ENCODE data around the gene TAF6L.
"Not testable (repeated sequence)": the region's sequence is repeated elsewhere in the genome, so short reads cannot be mapped to it uniquely, and the experiment has no call there.

The TAF6L gene

GRCh38 chr11:62757846-62758788, 13.1 kb upstream of the TAF6L start:
- DNase-seq, result no peak

GRCh38 chr11:62760867-62761227, 10.3 kb upstream of the TAF6L start:
- DNase-seq, result not testable (repeated sequence)

DNA sequence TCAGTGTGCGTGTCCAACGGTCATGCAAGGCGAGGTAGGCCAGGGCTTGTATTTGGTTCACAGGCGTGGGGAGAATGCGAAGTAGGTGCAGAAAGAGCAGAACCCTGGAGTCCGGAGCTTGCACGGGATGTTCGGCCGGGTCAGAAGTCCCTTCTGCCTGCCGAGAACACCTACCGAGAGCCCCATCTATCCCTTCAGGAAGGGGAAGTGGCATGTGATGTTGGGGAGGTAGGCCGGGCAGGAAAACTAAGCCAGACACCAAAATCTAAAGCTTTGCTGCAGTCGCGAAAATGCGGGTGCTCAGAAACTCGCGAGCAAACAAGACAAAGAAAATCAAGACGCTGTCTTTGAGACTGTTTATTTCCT, 435 bp upstream of the TAF6L start:
- no peak for DNase-seq

DNA sequence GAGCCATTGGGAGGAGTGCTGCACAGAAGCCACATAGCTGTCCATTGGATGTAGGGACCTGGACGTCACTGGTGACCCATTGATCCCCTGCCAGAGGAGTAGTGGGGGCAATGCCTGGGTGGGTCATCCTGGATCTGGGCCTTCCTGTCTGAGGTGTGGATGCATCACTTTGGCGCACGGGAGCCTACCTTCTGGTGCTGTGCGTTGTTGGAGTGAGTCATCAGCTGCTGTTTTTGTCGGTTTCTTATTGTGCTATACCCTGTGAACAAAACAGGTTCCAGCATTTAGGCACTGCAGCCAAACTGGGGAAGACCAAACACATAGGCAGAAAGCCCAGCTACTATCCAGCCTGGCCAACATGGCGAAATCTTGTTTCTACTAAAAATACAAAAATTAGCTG, 3.2 kb downstream of the TAF6L start:
- DNase-seq, result no peak

- DNase-seq, result no peak
These were observed 4.5 kb downstream of the TAF6L start for GRCh38 chr11:62775646-62776045.

- DNase-seq, result no peak
These were observed 6.2 kb downstream of the TAF6L start for GRCh38 chr11:62777389-62777788.

GRCh38 chr11:62778441-62778840, 7.2 kb downstream of the TAF6L start:
- DNase-seq, result no peak

- DNase-seq, result no peak
These were observed 11.6 kb downstream of the TAF6L start for GRCh38 chr11:62782753-62783152.

DNA sequence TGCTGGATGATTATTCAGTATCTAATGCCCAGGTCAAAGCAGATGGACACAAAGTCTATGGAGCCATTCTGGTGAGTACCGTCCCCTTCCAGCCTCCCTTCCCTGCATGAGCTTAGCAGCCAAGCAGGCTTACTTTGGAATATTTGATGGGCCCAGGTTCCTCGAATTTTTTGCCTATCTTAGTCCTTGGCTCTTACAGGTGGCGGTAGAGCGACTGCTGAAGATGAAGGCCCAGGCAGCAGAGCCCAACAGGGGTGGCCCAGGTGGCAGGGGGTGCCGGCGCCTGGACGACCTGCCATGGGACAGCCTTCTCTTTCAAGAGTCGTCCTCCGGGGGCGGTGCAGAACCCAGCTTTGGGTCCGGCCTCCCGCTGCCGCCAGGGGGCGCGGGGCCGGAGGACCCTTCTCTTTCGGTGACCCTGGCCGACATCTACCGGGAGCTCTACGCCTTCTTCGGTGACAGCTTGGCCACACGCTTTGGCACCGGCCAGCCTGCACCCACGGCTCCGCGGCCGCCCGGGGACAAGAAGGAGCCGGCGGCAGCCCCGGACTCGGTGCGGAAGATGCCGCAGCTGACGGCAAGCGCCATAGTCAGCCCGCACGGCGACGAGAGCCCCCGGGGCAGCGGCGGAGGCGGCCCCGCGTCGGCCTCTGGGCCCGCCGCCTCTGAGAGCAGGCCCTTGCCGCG, 15.3 kb downstream of the TAF6L start:
- DNase-seq, result peak; percentile 79

GRCh38 chr11:62787005-62787759, 16.0 kb downstream of the TAF6L start, which contains the start of gene TMEM179B:
TMEM179B (plus strand) TSS chr11:62787402; CDS start chr11:62787432, 30 bp downstream.
- peak; percentile 98 for DNase-seq

- DNase-seq, result no peak
These were observed 17.8 kb downstream of the TAF6L start for GRCh38 chr11:62788991-62789390.

DNA sequence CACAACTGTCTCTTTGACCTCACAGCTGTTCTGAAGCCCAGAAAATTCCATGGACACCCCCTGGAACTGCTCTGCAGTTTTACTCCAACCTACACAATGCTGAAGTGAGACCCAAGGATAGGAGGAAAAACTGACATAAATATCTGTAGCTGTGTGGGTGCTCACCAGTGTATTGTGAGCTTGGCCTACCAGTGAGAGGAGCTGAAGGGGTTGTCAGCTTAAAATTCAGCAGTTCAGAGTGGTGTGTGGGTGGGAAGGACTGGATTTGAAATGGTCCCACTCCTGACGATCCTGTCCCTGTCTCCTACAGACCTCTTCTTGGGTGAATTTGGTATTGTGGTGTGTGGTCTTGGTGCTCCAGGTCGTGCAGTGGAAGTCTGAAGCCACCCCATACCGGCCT, 18.4 kb downstream of the TAF6L start:
- DNase-seq, result no peak

- DNase-seq, result peak; percentile 87
These were observed 20.5 kb downstream of the TAF6L start, which contains the start of gene TMEM223 for GRCh38 chr11:62791501-62792201. TMEM223 (minus strand) TSS chr11:62792006; CDS start chr11:62791994, 12 bp downstream.

GRCh38 chr11:62792202-62792575, 21.0 kb downstream of the TAF6L start:
- DNase-seq, result peak; percentile 25

GRCh38 chr11:62794201-62794775, 23.1 kb downstream of the TAF6L start:
- DNase-seq, result no peak

GRCh38 chr11:62796281-62796680, 25.1 kb downstream of the TAF6L start:
- DNase-seq, result no peak

GRCh38 chr11:62799486-62799885, 28.3 kb downstream of the TAF6L start:
- no peak for DNase-seq

DNA sequence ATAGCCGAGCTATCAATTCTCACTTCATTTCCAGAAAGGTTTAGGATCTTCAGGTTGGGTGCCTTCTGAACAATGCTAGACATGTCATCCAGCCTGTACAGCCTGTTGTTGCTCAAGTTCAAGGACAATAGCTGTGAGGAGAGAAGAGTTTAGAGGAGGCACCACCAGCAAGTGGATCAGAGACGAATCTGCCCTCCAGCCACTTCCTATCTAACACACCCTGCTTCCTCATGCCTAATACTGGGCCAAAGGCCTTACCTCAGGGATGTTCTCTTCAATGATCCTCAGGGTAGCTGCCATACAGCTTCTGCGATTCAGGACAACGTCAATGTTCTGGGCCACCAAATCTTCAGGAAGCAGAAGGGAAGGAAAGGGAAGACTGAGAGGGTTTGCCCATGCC, 29.9 kb downstream of the TAF6L start:
- DNase-seq, result no peak

- DNase-seq, result no peak
These were observed 33.3 kb downstream of the TAF6L start for GRCh38 chr11:62804310-62805075.

- DNase-seq, result peak; percentile 95
These were observed 34.1 kb downstream of the TAF6L start, which contains the start of gene NXF1 for GRCh38 chr11:62805076-62805892. NXF1 (minus strand) TSS chr11:62805440; CDS start chr11:62805356, 84 bp downstream.
